ENCODE measurements around the gene CFAP221.

CFAP221 gene

GRCh38 chr2:119668546-119668945 lies 124.3 kb downstream of the CFAP221 start:
- H3K9me3 ChIP-seq (ENCODE audit: control insufficient read depth, insufficient read depth, low read length): no peaks in the 10 kb centered on the region
- no peaks in the 10 kb centered on the region for H3K36me3 ChIP-seq (ENCODE audit: control insufficient read depth, insufficient read depth, low read length)
- H3K4me1 ChIP-seq (ENCODE audit: control insufficient read depth, insufficient read depth, low read length): peaks cover 18% of the 10 kb centered on the region
- H3K9ac ChIP-seq (ENCODE audit: low read depth, low read length): no peak overlapping the region
- H3K27ac ChIP-seq (ENCODE audit: low read depth, low read length): no peak overlapping the region
- H3K4me3 ChIP-seq (ENCODE audit: low read depth, low read length): no peak overlapping the region
- no peaks in the 10 kb centered on the region for H3K27me3 ChIP-seq (ENCODE audit: control insufficient read depth, insufficient read depth, low read length)

DNA sequence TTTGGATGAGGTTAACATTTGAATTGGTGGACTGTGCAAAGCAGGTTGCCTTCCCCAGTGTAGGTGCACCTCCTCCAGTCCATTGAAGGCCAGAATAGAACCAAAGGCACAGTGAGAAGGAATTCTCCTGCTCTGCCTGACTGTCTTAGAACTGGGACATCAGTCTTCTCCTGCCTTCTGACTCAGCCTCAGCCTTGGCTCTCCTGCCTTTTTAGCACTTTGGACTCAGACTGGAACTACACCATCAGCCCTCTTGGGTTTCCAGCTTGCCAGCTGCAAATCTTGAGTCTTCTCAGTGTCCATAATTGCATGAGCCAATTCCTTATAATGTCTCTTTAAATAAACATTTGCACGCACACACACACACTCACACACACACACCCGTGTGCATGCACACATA lies 126.8 kb downstream of the CFAP221 start:
- H3K4me1 ChIP-seq (ENCODE audit: control insufficient read depth, insufficient read depth, low read length): peaks cover 18% of the 10 kb centered on the region
- H3K9ac ChIP-seq (ENCODE audit: low read depth, low read length): no peak overlapping the region
- H3K27me3 ChIP-seq (ENCODE audit: control insufficient read depth, insufficient read depth, low read length): no peaks in the 10 kb centered on the region
- H3K36me3 ChIP-seq (ENCODE audit: control insufficient read depth, insufficient read depth, low read length): no peaks in the 10 kb centered on the region
- no peak overlapping the region for H3K4me3 ChIP-seq (ENCODE audit: low read depth, low read length)
- H3K9me3 ChIP-seq (ENCODE audit: control insufficient read depth, insufficient read depth, low read length): no peaks in the 10 kb centered on the region
- H3K27ac ChIP-seq (ENCODE audit: low read depth, low read length): no peak overlapping the region

- no peak overlapping the region for H3K27ac ChIP-seq (ENCODE audit: low read depth, low read length)
- no peaks in the 10 kb centered on the region for H3K36me3 ChIP-seq (ENCODE audit: control insufficient read depth, insufficient read depth, low read length)
- H3K9me3 ChIP-seq (ENCODE audit: control insufficient read depth, insufficient read depth, low read length): no peaks in the 10 kb centered on the region
- peaks cover 18% of the 10 kb centered on the region for H3K4me1 ChIP-seq (ENCODE audit: control insufficient read depth, insufficient read depth, low read length)
- no peaks in the 10 kb centered on the region for H3K27me3 ChIP-seq (ENCODE audit: control insufficient read depth, insufficient read depth, low read length)
- H3K9ac ChIP-seq (ENCODE audit: low read depth, low read length): no peak overlapping the region
- H3K4me3 ChIP-seq (ENCODE audit: low read depth, low read length): no peak overlapping the region
Measured at GRCh38 chr2:119671752-119672151, 127.5 kb downstream of the CFAP221 start.

- Histone ChIP-seq H3K9ac (ENCODE audit: low read depth, low read length) (no peak overlapping the region), H3K36me3 (ENCODE audit: control insufficient read depth, insufficient read depth, low read length) (no peaks in the 10 kb centered on the region), H3K4me3 (ENCODE audit: low read depth, low read length) (no peak overlapping the region), H3K27me3 (ENCODE audit: control insufficient read depth, insufficient read depth, low read length) (no peaks in the 10 kb centered on the region), H3K9me3 (ENCODE audit: control insufficient read depth, insufficient read depth, low read length) (no peaks in the 10 kb centered on the region), H3K27ac (ENCODE audit: low read depth, low read length) (no peak overlapping the region), H3K4me1 (ENCODE audit: control insufficient read depth, insufficient read depth, low read length) (peaks cover 18% of the 10 kb centered on the region)
Measured at GRCh38 chr2:119672161-119672862, 128.1 kb downstream of the CFAP221 start.

GRCh38 chr2:119673796-119674195 lies 129.5 kb downstream of the CFAP221 start:
- Histone ChIP-seq H3K9me3 (ENCODE audit: control insufficient read depth, insufficient read depth, low read length) (no peaks in the 10 kb centered on the region), H3K4me1 (ENCODE audit: control insufficient read depth, insufficient read depth, low read length) (peaks cover 18% of the 10 kb centered on the region), H3K36me3 (ENCODE audit: control insufficient read depth, insufficient read depth, low read length) (no peaks in the 10 kb centered on the region), H3K27me3 (ENCODE audit: control insufficient read depth, insufficient read depth, low read length) (no peaks in the 10 kb centered on the region), H3K4me3 (ENCODE audit: low read depth, low read length) (no peak overlapping the region), H3K27ac (ENCODE audit: low read depth, low read length) (no peak overlapping the region), H3K9ac (ENCODE audit: low read depth, low read length) (no peak overlapping the region)

- Histone ChIP-seq H3K36me3 (ENCODE audit: control insufficient read depth, insufficient read depth, low read length) (no peaks in the 10 kb centered on the region), H3K4me1 (ENCODE audit: control insufficient read depth, insufficient read depth, low read length) (peaks cover 18% of the 10 kb centered on the region), H3K4me3 (ENCODE audit: low read depth, low read length) (no peak overlapping the region), H3K9ac (ENCODE audit: low read depth, low read length) (no peak overlapping the region), H3K9me3 (ENCODE audit: control insufficient read depth, insufficient read depth, low read length) (no peaks in the 10 kb centered on the region), H3K27me3 (ENCODE audit: control insufficient read depth, insufficient read depth, low read length) (no peaks in the 10 kb centered on the region), H3K27ac (ENCODE audit: low read depth, low read length) (no peak overlapping the region)
Measured at GRCh38 chr2:119674711-119675500, 130.7 kb downstream of the CFAP221 start.

GRCh38 chr2:119678021-119678656 lies 133.9 kb downstream of the CFAP221 start:
- Histone ChIP-seq H3K4me3 (ENCODE audit: low read depth, low read length) (no peak overlapping the region), H3K9ac (ENCODE audit: low read depth, low read length) (no peak overlapping the region), H3K27me3 (ENCODE audit: control insufficient read depth, insufficient read depth, low read length) (no peaks in the 10 kb centered on the region), H3K36me3 (ENCODE audit: control insufficient read depth, insufficient read depth, low read length) (peaks cover 17% of the 10 kb centered on the region), H3K27ac (ENCODE audit: low read depth, low read length) (no peak overlapping the region), H3K4me1 (ENCODE audit: control insufficient read depth, insufficient read depth, low read length) (peaks cover 13% of the 10 kb centered on the region), H3K9me3 (ENCODE audit: control insufficient read depth, insufficient read depth, low read length) (no peaks in the 10 kb centered on the region)

DNA sequence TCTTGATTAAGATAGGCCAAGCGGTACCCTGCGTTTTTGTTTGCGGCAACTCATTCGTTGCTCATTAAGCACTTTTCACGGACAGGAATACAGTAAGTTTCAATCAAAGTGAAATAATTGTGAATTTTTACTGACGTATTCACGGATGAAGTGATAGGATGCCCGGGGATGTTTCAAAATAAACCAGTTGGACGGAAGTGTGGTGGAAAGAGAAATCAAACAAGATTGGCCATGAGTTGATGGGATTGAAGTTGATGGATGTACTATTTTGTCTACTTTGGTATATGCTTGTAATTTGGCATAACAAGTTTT lies 135.2 kb downstream of the CFAP221 start:
- Histone ChIP-seq H3K4me1 (ENCODE audit: control insufficient read depth, insufficient read depth, low read length) (peaks cover 22% of the 10 kb centered on the region), H3K9me3 (ENCODE audit: control insufficient read depth, insufficient read depth, low read length) (no peaks in the 10 kb centered on the region), H3K27me3 (ENCODE audit: control insufficient read depth, insufficient read depth, low read length) (no peaks in the 10 kb centered on the region), H3K27ac (ENCODE audit: low read depth, low read length) (peak overlapping the region; percentile 69), H3K4me3 (ENCODE audit: low read depth, low read length) (peak overlapping the region; percentile 77), H3K36me3 (ENCODE audit: control insufficient read depth, insufficient read depth, low read length) (peaks cover 17% of the 10 kb centered on the region), H3K9ac (ENCODE audit: low read depth, low read length) (peak overlapping the region; percentile 58)

DNA sequence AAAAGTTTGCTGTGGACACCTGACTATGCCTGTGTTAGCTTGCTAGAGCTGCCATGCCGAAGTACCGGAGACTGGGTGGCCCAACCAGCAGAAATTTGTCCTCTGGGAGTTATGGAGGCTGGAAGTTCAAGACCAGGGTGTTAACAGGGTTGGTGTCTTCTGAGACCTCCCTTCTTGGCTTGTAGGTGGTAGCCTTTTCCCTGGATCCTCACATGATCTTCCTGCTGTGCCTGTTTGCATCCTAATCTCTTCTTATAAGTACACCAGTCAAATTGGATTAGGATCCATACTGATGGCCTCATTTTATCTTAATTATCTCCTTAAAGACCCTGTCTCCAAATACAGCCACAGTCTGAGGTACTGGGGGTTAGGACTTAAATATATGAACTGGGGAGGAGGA lies 135.6 kb downstream of the CFAP221 start:
- peaks cover 17% of the 10 kb centered on the region for H3K36me3 ChIP-seq (ENCODE audit: control insufficient read depth, insufficient read depth, low read length)
- H3K9me3 ChIP-seq (ENCODE audit: control insufficient read depth, insufficient read depth, low read length): no peaks in the 10 kb centered on the region
- no peaks in the 10 kb centered on the region for H3K27me3 ChIP-seq (ENCODE audit: control insufficient read depth, insufficient read depth, low read length)
- H3K4me3 ChIP-seq (ENCODE audit: low read depth, low read length): peak overlapping the region; percentile 77
- no peak overlapping the region for H3K27ac ChIP-seq (ENCODE audit: low read depth, low read length)
- H3K4me1 ChIP-seq (ENCODE audit: control insufficient read depth, insufficient read depth, low read length): peaks cover 24% of the 10 kb centered on the region
- H3K9ac ChIP-seq (ENCODE audit: low read depth, low read length): 0 out of 2 replicates have a peak overlapping the region, but pooled peaks have one; percentile 32

- Histone ChIP-seq H3K4me1 (ENCODE audit: control insufficient read depth, insufficient read depth, low read length) (peaks cover 24% of the 10 kb centered on the region), H3K27me3 (ENCODE audit: control insufficient read depth, insufficient read depth, low read length) (no peaks in the 10 kb centered on the region), H3K36me3 (ENCODE audit: control insufficient read depth, insufficient read depth, low read length) (peaks cover 17% of the 10 kb centered on the region), H3K27ac (ENCODE audit: low read depth, low read length) (no peak overlapping the region), H3K9me3 (ENCODE audit: control insufficient read depth, insufficient read depth, low read length) (no peaks in the 10 kb centered on the region), H3K9ac (ENCODE audit: low read depth, low read length) (no peak overlapping the region), H3K4me3 (ENCODE audit: low read depth, low read length) (no peak overlapping the region)
Measured at GRCh38 chr2:119680457-119681202, 136.4 kb downstream of the CFAP221 start.
